ENCODE data around the gene CTNNA1. TPM values are rescaled to one million over a fixed set of nuclear protein-coding genes. Genes with fewer than 3 reads are reported as not detected.
"Not testable (repeated sequence)": the region's sequence is repeated elsewhere in the genome, so short reads cannot be mapped to it uniquely, and the experiment has no call there.

CTNNA1 gene
- total and polyA plus RNA-seq, 2 of the 8 experiments (the other 6 are each of a cell fraction or from before 2014, with no cell fraction given) = 115 to 349 TPM

GRCh38 chr5:138730496-138730895 lies 22.7 kb upstream of the CTNNA1 start:
- H3K4me3 ChIP-seq (ENCODE audit: extremely low read depth in 1 of 4, insufficient read depth in 2 of 4, low read depth in 3 of 4, low read length in 4 of 4); H4K8ac ChIP-seq (ENCODE audit: extremely low read depth, insufficient read depth, low read length); H2BK5ac ChIP-seq (ENCODE audit: low read depth, low read length); H4K20me1 ChIP-seq (replicated peaks in 1 of 2; ENCODE audit: control insufficient read depth in 1 of 2, insufficient read depth in 2 of 2, low read length in 2 of 2); H4K5ac ChIP-seq (ENCODE audit: insufficient read length, low read depth, low read length); H4K91ac ChIP-seq (replicated peaks; ENCODE audit: insufficient read length, low read length); H3K79me1 ChIP-seq (ENCODE audit: low read depth, low read length); H3K9me3 ChIP-seq (ENCODE audit: insufficient read depth in 2 of 2, low read depth in 1 of 2, low read length in 1 of 2); FAIRE-seq; DNase-seq (ENCODE audit: low read depth in 1 of 2, low spot score in 2 of 2); H3K14ac ChIP-seq (ENCODE audit: insufficient read length); H2BK120ac ChIP-seq (replicated peaks; ENCODE audit: low read depth, low read length); H2BK15ac ChIP-seq (ENCODE audit: low read length); H3K23ac ChIP-seq (ENCODE audit: insufficient read length); H3K4me1 ChIP-seq (replicated peaks in 1 of 4; ENCODE audit: control insufficient read depth in 3 of 4, insufficient read depth in 4 of 4, low read length in 3 of 4); H2AK5ac ChIP-seq (ENCODE audit: low read depth, low read length); H3K4me2 ChIP-seq (ENCODE audit: insufficient read depth in 1 of 2, low read depth in 2 of 2, low read length in 2 of 2); H2BK20ac ChIP-seq (ENCODE audit: low read length); H3K79me2 ChIP-seq (ENCODE audit: control insufficient read depth in 1 of 2, insufficient read depth in 2 of 2, low read length in 2 of 2); H3K56ac ChIP-seq (replicated peaks; ENCODE audit: insufficient read length, low read depth, low read length); H3K4ac ChIP-seq (replicated peaks; ENCODE audit: insufficient read length, low read depth, low read length); H2BK12ac ChIP-seq (ENCODE audit: low read depth, low read length); H3K27me3 ChIP-seq (replicated peaks in 1 of 4; ENCODE audit: control insufficient read depth in 3 of 4, extremely low read depth in 1 of 4, insufficient read depth in 3 of 4, low read length in 3 of 4); H3K9ac ChIP-seq (replicated peaks in 1 of 4; ENCODE audit: extremely low read depth in 1 of 4, low read depth in 3 of 4, low read length in 3 of 4); H3K36me3 ChIP-seq (ENCODE audit: control insufficient read depth in 2 of 4, insufficient read depth in 4 of 4, low read length in 3 of 4); H3K23me2 ChIP-seq (ENCODE audit: low read depth, low read length); H3K18ac ChIP-seq (ENCODE audit: extremely low read depth, low read length); H2AFZ ChIP-seq (ENCODE audit: low read length); H3K27ac ChIP-seq (ENCODE audit: low read depth, low read length); POLR2A ChIA-PET (ENCODE audit: partially characterized antibody): not testable (repeated sequence)
- CTCF ChIA-PET (ENCODE audit: partially characterized antibody) = interaction anchor here (0.7 kb wide), 1 partner anchor 85 kb away, joined by 3 read pairs; no protein-coding TSS in a partner anchor
- WGBS, 2 experiments (ENCODE audit: extremely low coverage in 1 of 2, insufficient coverage in 1 of 2, insufficient read length in 1 of 2, insufficient replicate concordance in 2 of 2, low coverage in 1 of 2, low lambda C conversion rate in 2 of 2, missing lambda C conversion rate in 1 of 2) = 91% methylated on average over 12 of the region's 12 CpGs; no CpG with 5 or more reads in 1 of the 2 experiments
